B cell (primary cell): Measurements from ENCODE around the gene TWNK.

Experiments
- CTCF ChIP-seq: fragments of 200-600 bp; IDR thresholded peaks from one replicate; pipeline ENCODE4 v1.8.0; 2022; ENCODE audit warnings: antibody characterized with exemption, mild to moderate bottlenecking
- EZH2 ChIP-seq: IDR thresholded peaks from 2 replicates; pipeline ENCODE4 v1.6.1; 2012; ENCODE audit warnings: borderline replicate concordance, low read depth, mild to moderate bottlenecking, moderate library complexity, low read length; ENCODE audit not compliant: insufficient read depth, poor library complexity, severe bottlenecking

GRCh38 chr10:100985336-100985735 is 2.0 kb upstream of the TWNK start:
- TF ChIP-seq CTCF (no peak), EZH2 (no peak)
